ENCODE results near the gene TAS2R60. TPM values are rescaled to one million over a fixed set of nuclear protein-coding genes. Genes with fewer than 3 reads are reported as not detected.

TAS2R60 gene
- not detected for total RNA-seq

DNA sequence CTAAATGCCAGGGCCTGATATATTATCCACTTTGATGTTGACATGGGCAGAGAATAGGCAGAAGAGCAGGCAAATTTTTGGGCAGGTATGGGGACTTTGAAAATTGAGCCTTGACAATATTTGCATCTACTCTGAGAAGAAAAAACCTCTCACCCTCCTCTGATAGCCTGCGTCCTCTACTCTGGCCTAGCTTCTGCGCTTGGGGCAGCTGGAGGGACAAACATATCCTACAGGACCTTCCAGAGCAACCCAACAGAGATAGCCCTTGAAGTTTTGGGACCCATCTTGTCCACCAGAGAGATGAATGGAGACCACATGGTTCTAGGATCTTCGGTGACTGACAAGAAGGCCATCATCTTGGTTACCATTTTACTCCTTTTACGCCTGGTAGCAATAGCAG is at the start of gene TAS2R60:
TAS2R60 (plus strand) TSS at position 301 of the 400 bp plus-strand sequence; CDS start at position 301, 0 bp downstream.
- no peak for DNase-seq (ENCODE audit: low spot score in 2 of 2)
- TF ChIP-seq POLR2A (IDR thresholded peaks at IDR 0.05) (no peak), CTCF (IDR thresholded peaks at IDR 0.05) (no peak)
- intact Hi-C loops (cut with DNase I; ENCODE audit: low total_unique reads): no loop called here
- no peak within 1 kb of the TSS for H3K4me3 ChIP-seq (ENCODE audit: low read depth, poor library complexity, severe bottlenecking)
- 96 to 98% methylated on average over 4 of the region's 4 CpGs for WGBS, 2 donors

DNA sequence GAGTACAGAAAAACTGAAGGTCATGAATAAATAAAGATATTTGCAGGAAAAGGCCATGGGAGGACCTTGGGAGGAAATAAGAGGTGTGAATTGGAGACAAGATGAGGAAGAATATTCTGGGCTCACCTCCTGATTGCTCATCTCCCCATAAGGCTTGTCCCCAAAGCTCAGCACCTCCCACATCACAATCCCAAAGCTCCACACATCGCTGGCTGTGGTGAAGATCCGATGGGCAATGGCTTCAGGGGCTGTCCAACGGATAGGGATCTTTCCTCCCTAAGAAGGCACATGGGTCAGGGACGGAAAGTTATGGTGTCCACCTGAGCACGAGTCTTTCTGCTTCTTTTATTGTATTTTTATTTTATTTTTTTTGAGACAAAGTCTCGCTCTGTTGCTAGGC is 49.2 kb upstream of the TAS2R60 start:
- WGBS, 2 donors: 92% methylated on average over 6 of the region's 6 CpGs
- TF ChIP-seq POLR2A (IDR thresholded peaks at IDR 0.05) (no peak), CTCF (IDR thresholded peaks at IDR 0.05) (no peak)
- no peak for DNase-seq (ENCODE audit: low spot score in 2 of 2)
- no peak overlapping the region for H3K4me3 ChIP-seq (ENCODE audit: low read depth, poor library complexity, severe bottlenecking)
- intact Hi-C loops (cut with DNase I; ENCODE audit: low total_unique reads): no loop called here

GRCh38 chr7:143394777-143395176 is 48.5 kb upstream of the TAS2R60 start:
- intact Hi-C loops (cut with DNase I; ENCODE audit: low total_unique reads): no loop called here
- TF ChIP-seq CTCF (IDR thresholded peaks at IDR 0.05) (no peak), POLR2A (IDR thresholded peaks at IDR 0.05) (no peak)

DNA sequence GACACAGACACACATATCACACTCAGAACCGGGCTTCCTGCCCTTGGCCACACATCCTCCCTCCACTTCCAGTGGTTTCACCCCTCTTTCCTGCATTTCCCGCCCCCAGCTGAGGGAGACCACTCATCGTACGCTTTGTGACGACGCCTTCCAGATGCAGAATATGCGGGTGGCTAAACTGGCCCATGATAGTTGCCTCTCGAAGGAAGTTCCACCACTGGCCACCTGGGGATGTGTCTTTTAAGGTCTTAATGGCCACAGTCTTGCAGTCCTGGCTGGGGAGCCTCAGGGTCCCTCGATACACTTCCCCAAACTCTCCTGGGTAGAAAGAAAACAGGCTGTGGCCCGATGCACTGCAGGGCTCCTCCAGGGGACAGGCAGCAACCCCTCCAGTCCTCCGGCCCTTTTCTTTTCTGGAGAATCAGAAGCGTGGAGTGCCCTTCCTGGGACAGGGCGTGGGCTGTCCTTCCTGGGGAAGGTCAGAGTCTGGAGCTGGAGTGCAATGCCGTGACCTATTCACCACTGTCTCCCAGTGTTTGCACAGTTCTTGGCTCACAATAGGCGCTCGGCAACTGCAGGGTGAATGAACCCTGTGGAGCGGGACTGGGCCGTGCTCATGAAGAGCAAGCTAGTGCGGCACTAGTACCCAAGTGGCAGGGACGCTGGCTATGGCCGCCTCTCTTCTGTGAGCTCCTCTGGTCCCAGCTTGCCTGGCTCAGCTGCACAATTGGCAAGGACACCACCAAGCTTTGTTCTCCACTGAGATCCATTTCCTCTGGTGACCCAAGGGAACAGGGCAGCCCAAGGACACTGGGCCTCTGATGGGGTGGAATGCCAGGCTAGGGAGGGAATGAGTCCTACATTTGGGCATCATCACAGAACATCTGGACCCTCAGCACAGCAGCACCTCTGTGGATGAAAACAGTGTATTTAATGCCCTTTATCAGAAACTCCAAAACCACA is 47.8 kb upstream of the TAS2R60 start:
- H3K4me3 ChIP-seq (ENCODE audit: low read depth, poor library complexity, severe bottlenecking): no peak overlapping the region
- WGBS, 2 donors: 77 to 80% methylated on average over 20 to 21 of the region's 21 CpGs
- TF ChIP-seq POLR2A (IDR thresholded peaks at IDR 0.05) (no peak), CTCF (IDR thresholded peaks at IDR 0.05) (no peak)

More at GRCh38 chr7:143394777-143395176, 48.5 kb upstream of the TAS2R60 start:
- no peak overlapping the region for H3K4me3 ChIP-seq (ENCODE audit: low read depth, poor library complexity, severe bottlenecking)
- WGBS, 2 donors: 77 to 87% methylated on average over 6 of the region's 6 CpGs
- peak in 1 of 2 donors; percentile 82 for DNase-seq (ENCODE audit: low spot score in 2 of 2)

DNA sequence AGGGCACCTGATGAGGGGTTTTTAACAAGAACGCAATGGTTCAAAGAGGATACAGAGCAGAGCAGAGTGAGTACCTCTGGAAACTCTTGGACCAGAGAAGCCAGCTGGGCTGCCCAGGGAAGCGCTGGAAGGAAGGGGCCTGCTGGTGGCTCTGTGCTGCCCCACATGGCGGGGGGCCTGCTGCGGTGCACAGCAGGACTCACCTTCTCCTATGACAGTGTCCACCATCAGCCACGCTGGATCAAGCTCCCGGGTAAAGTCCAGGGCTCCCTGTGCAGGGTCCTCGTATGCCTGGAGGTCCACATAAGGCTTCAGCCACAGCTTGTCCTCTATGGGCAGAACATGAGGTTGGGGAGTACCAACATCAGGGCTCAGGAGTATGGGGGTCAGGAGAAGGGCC is 47.1 kb upstream of the TAS2R60 start:
- H3K4me3 ChIP-seq (ENCODE audit: low read depth, poor library complexity, severe bottlenecking): no peak overlapping the region
- WGBS, 2 donors: 66 to 80% methylated on average over 4 to 7 of the region's 7 CpGs
- TF ChIP-seq POLR2A (IDR thresholded peaks at IDR 0.05): no peak
- no peak for TF ChIP-seq CTCF (IDR thresholded peaks at IDR 0.05)
- peak in 1 of 2 donors; percentile 69 for DNase-seq (ENCODE audit: low spot score in 2 of 2)
- intact Hi-C loops (cut with DNase I; ENCODE audit: low total_unique reads): no loop called here

More for the DNA sequence above, 47.8 kb upstream of the TAS2R60 start:
- intact Hi-C loops (cut with DNase I; ENCODE audit: low total_unique reads): no loop called here
- peak in 1 of 2 donors; percentile 83 for DNase-seq (ENCODE audit: low spot score in 2 of 2)

Measured in lower leg skin (tissue), 4 donors.